ENCODE results near the gene SLMAP. TPM values are rescaled to one million over a fixed set of nuclear protein-coding genes. Genes with fewer than 3 reads are reported as not detected.

Gene SLMAP
- total and polyA plus RNA-seq, 2 donors from 2014 or later, result 22.0 to 86.1 TPM

- intact Hi-C loops (cut with DNase I), result no loop called here
- H3K27ac ChIP-seq (ENCODE audit: low read depth in 2 of 2, low read length in 2 of 2), result peak overlapping the region; percentile 7 to 56
- H3K4me3 ChIP-seq (ENCODE audit: low read length in 3 of 3), result no peak overlapping the region
- no peak for TF ChIP-seq CTCF (IDR thresholded peaks at IDR 0.05; ENCODE audit: borderline replicate concordance, extremely low read depth, insufficient read depth)
- H3K27me3 ChIP-seq (ENCODE audit: control insufficient read depth, insufficient read depth, low read length), result no peaks in the 10 kb centered on the region
- no peak for FAIRE-seq
- H3K4me1 ChIP-seq (ENCODE audit: control insufficient read depth in 2 of 3, insufficient read depth in 2 of 3, low read depth in 1 of 3, low read length in 3 of 3), result peaks cover 0 to 24% (median 10%) of the 10 kb centered on the region in 3 donors
- no peaks in the 10 kb centered on the region for H3K36me3 ChIP-seq (ENCODE audit: control insufficient read depth in 2 of 3, insufficient read depth in 3 of 3, low read length in 3 of 3)
- H3K9me3 ChIP-seq (ENCODE audit: control insufficient read depth in 2 of 3, insufficient read depth in 1 of 3, low read length in 3 of 3), result no peaks in the 10 kb centered on the region
- no peak overlapping the region for H3K9ac ChIP-seq (ENCODE audit: low read length in 3 of 3)
- DNase-seq, result no peak
These were observed 186.8 kb downstream of the SLMAP start for GRCh38 chr3:57942872-57943283.

- Histone ChIP-seq H3K4me3 (ENCODE audit: low read length in 3 of 3) (no peak overlapping the region), H3K4me1 (ENCODE audit: control insufficient read depth in 2 of 3, insufficient read depth in 2 of 3, low read depth in 1 of 3, low read length in 3 of 3) (peaks cover 0 to 24% (median 10%) of the 10 kb centered on the region in 3 donors), H3K9ac (ENCODE audit: low read length in 3 of 3) (no peak overlapping the region), H3K36me3 (ENCODE audit: control insufficient read depth in 2 of 3, insufficient read depth in 3 of 3, low read length in 3 of 3) (no peaks in the 10 kb centered on the region), H3K27ac (ENCODE audit: low read depth in 2 of 2, low read length in 2 of 2) (peak overlapping the region; percentile 27 to 56), H3K27me3 (ENCODE audit: control insufficient read depth, insufficient read depth, low read length) (no peaks in the 10 kb centered on the region), H3K9me3 (ENCODE audit: control insufficient read depth in 2 of 3, insufficient read depth in 1 of 3, low read length in 3 of 3) (no peaks in the 10 kb centered on the region)
- no peak for TF ChIP-seq CTCF (IDR thresholded peaks at IDR 0.05; ENCODE audit: borderline replicate concordance, extremely low read depth, insufficient read depth)
- intact Hi-C loops (cut with DNase I), result no loop called here
- DNase-seq (peak in 1 of 5 donors; percentile 64), FAIRE-seq (no peak)
These were observed 187.7 kb downstream of the SLMAP start for GRCh38 chr3:57943525-57944495.

- Histone ChIP-seq H3K9ac (ENCODE audit: low read length in 3 of 3) (no peak overlapping the region), H3K27me3 (ENCODE audit: control insufficient read depth, insufficient read depth, low read length) (no peaks in the 10 kb centered on the region), H3K36me3 (ENCODE audit: control insufficient read depth in 2 of 3, insufficient read depth in 3 of 3, low read length in 3 of 3) (no peaks in the 10 kb centered on the region), H3K9me3 (ENCODE audit: control insufficient read depth in 2 of 3, insufficient read depth in 1 of 3, low read length in 3 of 3) (no peaks in the 10 kb centered on the region), H3K4me1 (ENCODE audit: control insufficient read depth in 2 of 3, insufficient read depth in 2 of 3, low read depth in 1 of 3, low read length in 3 of 3) (peaks cover 4 to 37% (median 24%) of the 10 kb centered on the region in 3 donors), H3K27ac (ENCODE audit: low read depth in 2 of 2, low read length in 2 of 2) (no peak overlapping the region), H3K4me3 (ENCODE audit: low read length in 3 of 3) (no peak overlapping the region)
- DNase-seq (no peak), FAIRE-seq (no peak)
- intact Hi-C loops (cut with DNase I), result no loop called here
- TF ChIP-seq CTCF (IDR thresholded peaks at IDR 0.05; ENCODE audit: borderline replicate concordance, extremely low read depth, insufficient read depth), result no peak
These were observed 190.9 kb downstream of the SLMAP start for GRCh38 chr3:57946970-57947381.

Data from kidney (tissue), 14 donors.